Adrenal gland (tissue), 12 donors: ENCODE data around the gene OSBPL2. TPM values are rescaled to one million over a fixed set of nuclear protein-coding genes. Genes with fewer than 3 reads are reported as not detected.

ENCODE experiments used
- DNase-seq, 7 donors: peaks; one replicate each; pipeline ENCODE4 v3.0.0-alpha.2; 2019 to 2020
- H3K27ac ChIP-seq, 5 donors: fragments of 200-600 bp; sonication (generic) in 4 of 5; 1 replicate in 3 of 5; 2 replicates in 2 of 5; pipeline versions ENCODE4 v1.5.1 to v1.8.0; 2016 to 2020; ENCODE audit warnings: mild to moderate bottlenecking in 1 of 5
- H3K27me3 ChIP-seq: fragments of 200-600 bp; 2 replicates; pipeline ENCODE4 v1.8.0; 2021
- H3K36me3 ChIP-seq, 2 donors: fragments of 200-600 bp; replicated peaks in 1 of 2; 1 replicate in 1 of 2; 2 replicates in 1 of 2; pipeline versions ENCODE4 v1.5.1 to v1.8.0; 2018 to 2022
- H3K4me1 ChIP-seq, 2 donors: fragments of 200-600 bp; replicated peaks in 1 of 2; 1 replicate in 1 of 2; 2 replicates in 1 of 2; pipeline versions ENCODE4 v1.5.1 to v1.8.0; 2018 to 2021
- H3K4me3 ChIP-seq, 4 donors: fragments of 200-600 bp; sonication (generic) in 3 of 4; one replicate each; pipeline ENCODE4 v1.5.1; 2016 to 2018
- H3K9me3 ChIP-seq, 3 donors: fragments of 200-600 bp; sonication (generic) in 1 of 3; replicated peaks in 1 of 3; 1 replicate in 2 of 3; 2 replicates in 1 of 3; pipeline versions ENCODE4 v1.5.1 to v1.8.0; 2016 to 2021
- POLR2A ChIP-seq, 2 donors: fragments of 450-650 bp; IDR thresholded peaks; one replicate each; pipeline ENCODE4 v1.6.1; 2017; ENCODE audit warnings: antibody characterized with exemption in 2 of 2, mild to moderate bottlenecking in 2 of 2, moderate library complexity in 1 of 2
- WGBS, 4 donors: extraction: QIAGEN DNeasy Blood & Tissue Kit in 2 of 4; methylation state at CpG; one replicate each; pipeline versions ENCODE4 v1.1.5 to v1.1.7; 2013 to 2017; 5-methylcytosine and 5-hydroxymethylcytosine counted together
- intact Hi-C, 2 donors: fragments of 100-400 bp; cut with DNase I; formaldehyde crosslinking; loops; one replicate each; pipeline versions ENCODE4 v1.14.1 to v1.15.0; 2022 to 2023
- polyA plus RNA-seq, 3 donors: library from polyadenylated mRNA; stranded (reverse); fragments of 200-250 nt in 2 of 3; fragments of 350-450 nt in 1 of 3; fragmentation: Illumina TruSeq in 1 of 3; extraction: RNeasy Lipid Tissue Mini Kit (QIAGEN cat#74804) in 1 of 3; gene quantifications; one replicate each; pipeline ENCODE4 v1.2.3, GENCODE V29; 2013 to 2014
- total RNA-seq, 9 donors: library from RNA; depleted of rRNA in 4 of 9; stranded (reverse); fragments of >200 nt in 4 of 9; fragments of 120-200 nt in 1 of 9; fragmentation: NEBNext Ultra II Directional in 1 of 9; extraction: Animal tissue kit (Norgen Biotek cat#: 25700) in 1 of 9; gene quantifications; one replicate each; pipeline versions ENCODE4 v1.1.0 to v1.2.4, GENCODE V29; 2013 to 2023
- TF ChIP-seq, protein P1 (sequence below), 6 experiments: fragments of 450-650 bp in 4 of 6; fragments of 200-600 bp in 2 of 6; sonication (generic) in 1 of 6; IDR thresholded peaks; 1 replicate in 5 of 6; 2 replicates in 1 of 6; pipeline versions ENCODE4 v1.5.1 to v1.8.0; 2016 to 2021; ENCODE audit warnings: antibody characterized with exemption in 6 of 6, mild to moderate bottlenecking in 2 of 6, moderate library complexity in 1 of 6
- donor health status: healthy with polysubstance abuse.
- donor health status: Bipolar disorder and iron deficiency.
- donor health status: DM: yes; HTN: yes; CAD: no.
- donor health status: DM: no; HTN: no; CAD: no.
- donor health status: DM: no; HTN: no; CAD: no.
- donor health status: DM: yes; HTN: yes; CAD: no.

The OSBPL2 gene
- total and polyA plus RNA-seq, 12 donors, result 13.8 to 96.7 (median 37.4) TPM

DNA sequence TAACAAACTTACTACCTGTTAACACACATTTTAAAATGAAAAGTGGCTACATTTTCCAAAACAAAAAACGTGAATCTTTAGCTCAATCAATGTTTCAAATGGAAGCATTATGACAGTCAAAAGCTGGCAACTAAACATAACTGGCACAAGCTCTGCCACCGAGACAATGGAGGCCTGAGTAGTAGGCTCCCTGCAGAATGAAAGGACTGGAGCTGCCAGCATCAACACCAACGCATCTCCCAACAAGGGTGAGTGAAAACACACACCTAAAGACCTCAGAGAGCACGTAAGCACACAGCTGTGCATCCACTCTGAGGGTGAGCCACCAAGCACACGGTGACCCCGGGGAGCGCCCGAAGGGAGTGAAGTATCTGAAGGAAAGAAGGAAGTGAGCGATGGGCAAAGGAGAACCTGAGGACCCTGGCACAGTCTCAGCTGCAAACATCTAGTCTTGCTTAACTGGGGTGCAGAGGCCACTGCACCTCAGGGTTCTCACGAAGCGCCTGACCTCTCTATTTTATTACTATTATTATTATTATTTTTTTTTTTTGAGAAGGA is 62.9 kb downstream of the OSBPL2 start:
- WGBS, 4 donors, result 84 to 89% (median 87%) methylated on average over 11 of the region's 11 CpGs
- intact Hi-C loops, result loop anchor here (5.0 to 10.0 kb wide), 5 partner anchors 54 to 494 kb away; partner anchors contain the start of genes LAMA5 (in 1 of the 2) and MRGBP (in 1 of the 2)
- no peak for TF ChIP-seq POLR2A (IDR thresholded peaks at IDR 0.05)
- TF ChIP-seq, protein P1, sequence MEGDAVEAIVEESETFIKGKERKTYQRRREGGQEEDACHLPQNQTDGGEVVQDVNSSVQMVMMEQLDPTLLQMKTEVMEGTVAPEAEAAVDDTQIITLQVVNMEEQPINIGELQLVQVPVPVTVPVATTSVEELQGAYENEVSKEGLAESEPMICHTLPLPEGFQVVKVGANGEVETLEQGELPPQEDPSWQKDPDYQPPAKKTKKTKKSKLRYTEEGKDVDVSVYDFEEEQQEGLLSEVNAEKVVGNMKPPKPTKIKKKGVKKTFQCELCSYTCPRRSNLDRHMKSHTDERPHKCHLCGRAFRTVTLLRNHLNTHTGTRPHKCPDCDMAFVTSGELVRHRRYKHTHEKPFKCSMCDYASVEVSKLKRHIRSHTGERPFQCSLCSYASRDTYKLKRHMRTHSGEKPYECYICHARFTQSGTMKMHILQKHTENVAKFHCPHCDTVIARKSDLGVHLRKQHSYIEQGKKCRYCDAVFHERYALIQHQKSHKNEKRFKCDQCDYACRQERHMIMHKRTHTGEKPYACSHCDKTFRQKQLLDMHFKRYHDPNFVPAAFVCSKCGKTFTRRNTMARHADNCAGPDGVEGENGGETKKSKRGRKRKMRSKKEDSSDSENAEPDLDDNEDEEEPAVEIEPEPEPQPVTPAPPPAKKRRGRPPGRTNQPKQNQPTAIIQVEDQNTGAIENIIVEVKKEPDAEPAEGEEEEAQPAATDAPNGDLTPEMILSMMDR (IDR thresholded peaks at IDR 0.05), result no peak
- peaks cover 0 to 20% of the 10 kb centered on the region in 2 donors for H3K36me3 ChIP-seq
- H3K27me3 ChIP-seq, result no peaks in the 10 kb centered on the region
- H3K9me3 ChIP-seq, result no peaks in the 10 kb centered on the region
- DNase-seq, result no peak
- peaks cover 25% of the 10 kb centered on the region in 2 donors for H3K4me1 ChIP-seq
- H3K4me3 ChIP-seq, result peak overlapping the region in 1 of 4 donors; percentile 80
- no peak overlapping the region for H3K27ac ChIP-seq

DNA sequence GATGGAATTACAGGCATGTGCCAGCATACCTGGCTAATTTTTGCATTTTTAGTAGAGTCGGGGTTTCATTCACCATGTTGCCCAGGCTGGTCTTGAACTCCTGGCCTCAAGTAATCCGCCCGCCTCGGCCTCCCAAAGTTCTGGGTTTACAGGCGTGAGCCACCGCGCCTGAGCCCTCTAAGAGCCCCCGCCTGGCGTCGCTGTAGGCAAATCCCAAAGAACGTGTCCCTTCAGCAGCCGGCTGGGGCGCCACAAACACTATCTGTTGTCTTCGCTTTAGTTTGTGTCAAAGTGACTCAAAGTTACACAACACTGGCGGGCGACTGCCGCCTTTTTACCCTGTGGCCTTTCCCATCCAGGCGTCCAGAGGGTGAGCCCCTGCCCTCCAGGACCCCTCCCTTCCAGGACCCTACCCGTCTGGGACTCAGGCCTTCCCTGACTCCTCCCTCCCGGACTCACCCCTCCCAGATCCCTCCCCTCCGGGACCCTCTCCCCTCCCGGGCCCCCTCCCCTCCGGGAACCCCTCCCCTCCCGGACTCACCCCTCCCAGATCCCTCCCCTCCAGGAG is 63.5 kb downstream of the OSBPL2 start:
- peaks cover 0 to 27% of the 10 kb centered on the region in 2 donors for H3K36me3 ChIP-seq
- 0 to 3% (median 3%) methylated on average over 7 to 24 of the region's 24 CpGs for WGBS, 4 donors
- H3K27me3 ChIP-seq, result no peaks in the 10 kb centered on the region
- H3K4me1 ChIP-seq, result peaks cover 25 to 31% of the 10 kb centered on the region in 2 donors
- peak overlapping the region; percentile 95 to 99 (median 98) for H3K27ac ChIP-seq
- DNase-seq, result peak; percentile 88 to 98 (median 97)
- H3K9me3 ChIP-seq, result no peaks in the 10 kb centered on the region
- TF ChIP-seq, protein P1 (IDR thresholded peaks at IDR 0.05), result peak; percentile 78 to 97 (median 96)
- TF ChIP-seq POLR2A (IDR thresholded peaks at IDR 0.05), result peak in 1 of 2 donors; percentile 72
- peak overlapping the region in 2 of 4 donors; percentile 68 to 80 for H3K4me3 ChIP-seq
- intact Hi-C loops, result loop anchor here (2.0 to 10.0 kb wide), 6 partner anchors 53 to 493 kb away; partner anchors contain the start of genes LAMA5 (in 1 of the 2) and MRGBP (in 1 of the 2)

DNA sequence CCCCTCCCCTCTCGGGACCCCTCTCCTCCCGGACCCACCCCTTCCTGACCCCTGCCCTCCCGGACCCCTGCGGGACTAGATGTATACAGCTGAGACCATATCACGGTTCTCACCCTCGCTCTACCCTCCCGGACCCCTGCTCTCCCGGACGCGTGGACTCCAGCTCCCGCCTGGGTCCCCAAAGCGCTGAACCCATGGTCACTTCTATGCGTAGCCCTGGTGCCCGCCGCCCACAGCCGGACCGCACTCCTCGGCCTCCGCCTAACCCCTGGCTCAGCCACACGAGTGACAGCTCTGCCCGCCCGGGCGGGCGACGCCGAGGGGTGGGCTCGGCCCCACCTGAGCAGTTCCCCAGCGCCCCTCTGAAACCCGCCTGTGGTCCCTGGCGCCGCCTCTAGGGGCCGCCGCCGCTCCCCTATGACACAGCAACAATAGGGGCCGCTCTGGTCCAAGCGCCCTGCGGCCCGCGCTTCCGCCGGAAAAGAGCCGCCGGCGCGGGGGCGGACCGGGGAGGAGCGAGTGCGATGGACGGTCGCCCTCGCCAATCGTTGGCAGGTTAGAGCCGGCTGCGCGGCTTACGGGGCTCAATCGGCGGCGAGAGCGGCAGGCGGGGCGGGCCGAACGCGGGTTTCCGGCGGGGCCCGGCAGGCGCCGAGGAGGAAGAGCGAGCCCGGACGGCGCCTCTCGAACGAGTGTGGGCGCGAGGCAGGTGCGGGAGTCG is 64.2 kb downstream of the OSBPL2 start, which contains the start of gene ADRM1:
Gene ADRM1 (plus strand): TSS at position 657 of the 721 bp plus-strand sequence. CDS start 572 bp downstream, outside the sequence.
- H3K27ac ChIP-seq, result peak within 1 kb of the TSS; percentile 97 to 99 (median 98)
- H3K27me3 ChIP-seq, result no peaks in the 10 kb centered on the region
- no peaks in the 10 kb centered on the region for H3K9me3 ChIP-seq
- peaks cover 0 to 34% of the 10 kb centered on the region in 2 donors for H3K36me3 ChIP-seq
- DNase-seq, result peak; percentile 95 to 97 (median 95)
- WGBS, 4 donors, result 0 to 2% (median 1%) methylated on average over 7 to 81 of the region's 81 CpGs
- H3K4me3 ChIP-seq, result peak within 1 kb of the TSS; percentile 2 to 80 (median 71)
- intact Hi-C loops, result loop anchor here (2.0 to 10.0 kb wide), 6 partner anchors 52 to 492 kb away; partner anchors contain the start of genes LAMA5 (in 1 of the 2) and MRGBP (in 1 of the 2)
- H3K4me1 ChIP-seq, result peaks cover 20 to 36% of the 10 kb centered on the region in 2 donors
- TF ChIP-seq, protein P1 (IDR thresholded peaks at IDR 0.05), result peak; percentile 72 to 99 (median 93)
- TF ChIP-seq POLR2A (IDR thresholded peaks at IDR 0.05), result peak; percentile 9 to 72

DNA sequence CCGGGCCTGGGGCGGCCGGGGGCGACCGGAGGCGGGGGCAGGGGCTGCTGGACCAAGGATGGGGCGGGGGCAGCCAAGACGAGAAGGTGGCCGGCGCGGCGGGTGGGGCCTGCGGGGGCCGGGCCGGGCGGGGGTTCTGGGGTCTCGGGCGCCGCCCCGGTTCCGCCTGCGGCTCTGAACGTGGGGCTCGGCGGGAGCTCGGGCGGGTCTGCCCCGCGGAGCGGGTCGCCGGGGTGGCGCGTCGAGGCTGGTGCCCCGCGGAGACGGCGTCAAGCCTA is 64.7 kb downstream of the OSBPL2 start:
- H3K27ac ChIP-seq, result peak overlapping the region; percentile 82 to 99 (median 98)
- peaks cover 24 to 36% of the 10 kb centered on the region in 2 donors for H3K4me1 ChIP-seq
- intact Hi-C loops, result loop anchor here (2.0 to 10.0 kb wide), 6 partner anchors 52 to 492 kb away; partner anchors contain the start of genes LAMA5 (in 1 of the 2) and MRGBP (in 1 of the 2)
- peaks cover 0 to 39% of the 10 kb centered on the region in 2 donors for H3K36me3 ChIP-seq
- H3K4me3 ChIP-seq, result peak overlapping the region; percentile 2 to 80 (median 71)
- H3K9me3 ChIP-seq, result no peaks in the 10 kb centered on the region
- TF ChIP-seq POLR2A (IDR thresholded peaks at IDR 0.05), result no peak
- TF ChIP-seq, protein P1 (IDR thresholded peaks at IDR 0.05), result no peak
- no peaks in the 10 kb centered on the region for H3K27me3 ChIP-seq
- no peak for DNase-seq
- WGBS, 4 donors, result 0 to 1% methylated on average over 23 to 39 of the region's 39 CpGs; no CpG with 5 or more reads in 2 of the 4 donors
